HFFc6 (cell line): ENCODE results near the gene SAMD14. TPM values are rescaled to one million over a fixed set of nuclear protein-coding genes. Genes with fewer than 3 reads are reported as not detected.
A peak's percentile ranks its signal among the peaks of the same experiment; 100 is the strongest.

Experiments used
- DNase-seq: peaks from one replicate; pipeline ENCODE4 v3.0.0-alpha.2; 2018
- H3K27ac Mint-ChIP-seq: 2 replicates; pipeline ENCODE4 v1.8.0; 2020; ENCODE audit warnings: mild to moderate bottlenecking, mixed read lengths
- H3K27me3 Mint-ChIP-seq: 2 replicates; pipeline ENCODE4 v1.8.0; 2021; ENCODE audit warnings: mild to moderate bottlenecking, moderate library complexity, mixed read lengths; ENCODE audit not compliant: insufficient read depth
- H3K36me3 Mint-ChIP-seq: 2 replicates; pipeline ENCODE4 v1.8.0; 2021; ENCODE audit warnings: low read depth, mixed read lengths
- H3K4me1 Mint-ChIP-seq: 2 replicates; pipeline ENCODE4 v1.8.0; 2020; ENCODE audit warnings: low read depth, mixed read lengths
- H3K4me3 Mint-ChIP-seq: 2 replicates; pipeline ENCODE4 v1.8.0; 2020; ENCODE audit warnings: mild to moderate bottlenecking, moderate library complexity, mixed read lengths
- H3K9me3 Mint-ChIP-seq: 2 replicates; pipeline ENCODE4 v1.8.0; 2020; ENCODE audit warnings: mild to moderate bottlenecking, mixed read lengths
- total RNA-seq, 6 experiments: library from RNA; stranded (reverse); fragmentation: NEBNext Ultra II Directional; extraction: Animal tissue kit (Norgen Biotek cat#: 25700); gene quantifications; 2 replicates in 1 of 6; 3 replicates in 5 of 6; pipeline ENCODE4 v1.2.3, GENCODE V29; 2021
- TF ChIP-seq, protein P1 (sequence below): fragments of 200-600 bp; sonication (generic); IDR thresholded peaks from 2 replicates; pipeline ENCODE4 v1.5.0; 2021; ENCODE audit warnings: antibody characterized with exemption, mild to moderate bottlenecking

The SAMD14 gene
- total RNA-seq, 6 experiments from 2014 or later = 4.3 to 14.1 (median 11.4) TPM

DNA sequence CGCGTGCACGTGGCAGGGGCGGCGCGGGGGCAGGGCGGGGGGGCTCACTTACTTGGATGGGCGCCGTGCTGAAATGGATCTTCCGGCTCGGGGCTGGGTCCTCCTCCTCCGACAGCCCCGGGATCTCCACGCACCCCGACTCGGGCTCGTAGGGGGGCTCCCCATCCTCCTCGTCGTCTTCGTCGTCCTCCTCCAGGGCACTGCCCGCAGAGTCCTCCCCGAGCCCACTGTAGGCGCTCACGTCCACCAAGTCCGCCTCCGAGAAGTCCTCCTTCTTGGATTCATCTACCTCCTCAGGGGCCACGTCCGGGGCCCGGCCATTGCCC lies 19.1 kb upstream of the SAMD14 start:
- H3K9me3 Mint-ChIP-seq = no peaks in the 10 kb centered on the region
- no peak for DNase-seq
- H3K27ac Mint-ChIP-seq = peak overlapping the region; percentile 87

DNA sequence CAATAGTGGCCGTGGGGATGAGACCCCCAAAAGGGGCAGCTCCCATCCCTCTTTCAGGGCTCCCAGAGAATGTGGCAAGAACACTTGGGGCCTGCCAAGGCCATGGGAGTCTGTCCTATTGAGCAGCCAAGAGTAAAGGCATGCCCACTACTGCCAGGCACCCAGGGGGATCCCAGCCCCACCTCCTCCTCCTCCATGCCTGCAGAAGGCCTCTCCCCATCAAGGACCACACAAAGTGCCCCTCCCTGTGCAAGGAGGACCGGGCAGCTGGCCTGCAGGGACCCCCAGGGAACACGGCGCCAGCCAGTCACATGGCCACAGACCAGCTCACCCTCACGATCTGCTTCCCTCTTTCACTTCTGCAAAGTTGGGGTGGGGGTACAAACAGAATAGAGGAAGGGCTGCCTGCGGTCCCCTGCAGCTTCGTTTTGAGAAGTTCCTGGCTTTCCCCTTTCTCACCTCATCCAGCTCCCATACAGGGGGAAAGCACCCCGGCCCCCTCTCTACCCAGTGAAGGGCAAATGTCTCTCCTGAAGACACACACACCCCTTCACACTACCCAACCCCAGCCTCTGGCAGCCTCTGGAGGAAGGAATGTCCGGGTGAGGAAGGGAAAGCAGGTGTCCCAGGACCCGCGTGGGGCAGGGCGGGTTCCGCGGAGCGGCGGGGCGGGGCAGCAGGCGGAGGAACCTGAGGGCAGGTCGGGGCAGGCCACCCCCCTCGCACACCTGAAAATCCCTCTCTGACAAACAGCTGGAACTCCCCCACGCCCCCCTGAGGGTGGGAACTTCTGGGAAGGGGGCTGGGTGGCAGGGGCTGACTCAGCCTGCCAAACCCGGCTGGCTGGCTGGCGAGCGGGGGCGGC lies 18.5 kb upstream of the SAMD14 start:
- H3K27me3 Mint-ChIP-seq = peaks cover 2% of the 10 kb centered on the region
- no peak for DNase-seq
- H3K27ac Mint-ChIP-seq = peak overlapping the region; percentile 88
- H3K4me1 Mint-ChIP-seq = peaks cover 56% of the 10 kb centered on the region
- H3K36me3 Mint-ChIP-seq = peaks cover 8% of the 10 kb centered on the region; the same call in 1 of the 2 replicates
- no peaks in the 10 kb centered on the region for H3K9me3 Mint-ChIP-seq
- TF ChIP-seq, protein P1, sequence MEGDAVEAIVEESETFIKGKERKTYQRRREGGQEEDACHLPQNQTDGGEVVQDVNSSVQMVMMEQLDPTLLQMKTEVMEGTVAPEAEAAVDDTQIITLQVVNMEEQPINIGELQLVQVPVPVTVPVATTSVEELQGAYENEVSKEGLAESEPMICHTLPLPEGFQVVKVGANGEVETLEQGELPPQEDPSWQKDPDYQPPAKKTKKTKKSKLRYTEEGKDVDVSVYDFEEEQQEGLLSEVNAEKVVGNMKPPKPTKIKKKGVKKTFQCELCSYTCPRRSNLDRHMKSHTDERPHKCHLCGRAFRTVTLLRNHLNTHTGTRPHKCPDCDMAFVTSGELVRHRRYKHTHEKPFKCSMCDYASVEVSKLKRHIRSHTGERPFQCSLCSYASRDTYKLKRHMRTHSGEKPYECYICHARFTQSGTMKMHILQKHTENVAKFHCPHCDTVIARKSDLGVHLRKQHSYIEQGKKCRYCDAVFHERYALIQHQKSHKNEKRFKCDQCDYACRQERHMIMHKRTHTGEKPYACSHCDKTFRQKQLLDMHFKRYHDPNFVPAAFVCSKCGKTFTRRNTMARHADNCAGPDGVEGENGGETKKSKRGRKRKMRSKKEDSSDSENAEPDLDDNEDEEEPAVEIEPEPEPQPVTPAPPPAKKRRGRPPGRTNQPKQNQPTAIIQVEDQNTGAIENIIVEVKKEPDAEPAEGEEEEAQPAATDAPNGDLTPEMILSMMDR = peak; percentile 53
- H3K4me3 Mint-ChIP-seq = peak overlapping the region; percentile 94

More for the DNA sequence above, 19.1 kb upstream of the SAMD14 start:
- TF ChIP-seq, protein P1 = no peak
- Mint-ChIP-seq H3K4me3 (peak overlapping the region; percentile 94), H3K27me3 (peaks cover 2% of the 10 kb centered on the region), H3K36me3 (peaks cover 6% of the 10 kb centered on the region; the same call in 1 of the 2 replicates), H3K4me1 (peaks cover 55% of the 10 kb centered on the region)

DNA sequence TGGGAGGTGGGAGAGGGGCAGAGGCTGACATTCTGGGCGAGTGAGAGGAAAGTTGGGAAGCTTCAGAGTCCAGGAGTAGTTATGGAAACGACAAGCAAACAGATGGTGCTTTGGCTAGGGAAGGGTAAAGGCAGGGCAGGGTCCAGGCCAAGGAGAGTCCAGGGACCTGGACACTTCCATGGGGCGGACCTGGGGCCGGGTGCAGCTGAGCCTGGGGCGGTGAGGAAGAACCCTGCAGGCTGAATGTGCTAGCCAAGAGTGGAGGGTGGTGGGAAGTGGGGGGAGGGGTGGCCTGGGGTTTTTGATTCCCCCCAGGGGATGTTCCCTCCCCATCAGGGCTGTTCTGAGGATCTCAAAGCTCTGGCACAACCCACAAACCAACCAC lies 17.9 kb upstream of the SAMD14 start:
- Mint-ChIP-seq H3K36me3 (peaks cover 12% of the 10 kb centered on the region), H3K4me3 (peak overlapping the region; percentile 94), H3K27ac (peak overlapping the region; percentile 88), H3K27me3 (peaks cover 2% of the 10 kb centered on the region), H3K9me3 (no peaks in the 10 kb centered on the region), H3K4me1 (peaks cover 56% of the 10 kb centered on the region)
- no peak for DNase-seq
- TF ChIP-seq, protein P1 = no peak

DNA sequence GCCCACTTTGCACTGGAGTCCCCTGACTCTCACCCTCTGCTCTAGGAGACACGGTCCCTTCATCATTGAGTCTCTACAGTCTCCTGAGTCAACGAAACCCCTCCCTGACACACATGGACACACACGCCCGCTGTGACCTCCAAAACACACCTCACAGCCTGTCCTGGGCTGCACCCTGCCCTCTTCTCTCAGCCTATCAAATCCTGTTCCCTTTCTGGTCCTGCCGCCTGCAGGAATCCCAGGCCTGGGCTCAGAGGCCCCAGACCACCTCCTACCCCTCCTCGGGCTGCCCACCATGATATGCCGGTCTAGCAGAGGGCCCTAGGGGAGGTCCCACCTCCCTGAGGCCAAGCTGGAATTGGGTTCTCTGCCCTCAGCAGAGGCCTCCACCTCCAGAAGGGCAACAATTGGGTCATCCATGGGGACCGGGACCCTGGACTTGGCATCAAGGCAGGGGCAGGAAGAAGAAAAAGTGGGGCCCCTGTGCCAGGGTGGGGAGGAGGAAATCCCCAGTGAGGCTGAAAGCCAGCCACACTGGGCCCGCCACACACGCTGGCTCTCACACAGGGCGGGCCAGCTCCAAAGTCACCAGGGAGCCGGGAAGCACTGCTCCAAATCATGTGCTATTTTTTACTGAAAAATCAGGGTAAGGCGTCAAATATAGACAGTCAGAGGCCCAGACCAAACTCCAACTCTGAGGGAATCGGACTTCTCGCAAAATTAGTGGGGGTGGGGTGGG lies 17.1 kb upstream of the SAMD14 start:
- H3K9me3 Mint-ChIP-seq = no peaks in the 10 kb centered on the region
- H3K4me1 Mint-ChIP-seq = peaks cover 50% of the 10 kb centered on the region
- peaks cover 20% of the 10 kb centered on the region for H3K36me3 Mint-ChIP-seq
- DNase-seq = no peak
- TF ChIP-seq, protein P1 = no peak
- H3K27ac Mint-ChIP-seq = peak overlapping the region; percentile 88
- peaks cover 2% of the 10 kb centered on the region for H3K27me3 Mint-ChIP-seq
- peak overlapping the region; percentile 94 for H3K4me3 Mint-ChIP-seq

DNA sequence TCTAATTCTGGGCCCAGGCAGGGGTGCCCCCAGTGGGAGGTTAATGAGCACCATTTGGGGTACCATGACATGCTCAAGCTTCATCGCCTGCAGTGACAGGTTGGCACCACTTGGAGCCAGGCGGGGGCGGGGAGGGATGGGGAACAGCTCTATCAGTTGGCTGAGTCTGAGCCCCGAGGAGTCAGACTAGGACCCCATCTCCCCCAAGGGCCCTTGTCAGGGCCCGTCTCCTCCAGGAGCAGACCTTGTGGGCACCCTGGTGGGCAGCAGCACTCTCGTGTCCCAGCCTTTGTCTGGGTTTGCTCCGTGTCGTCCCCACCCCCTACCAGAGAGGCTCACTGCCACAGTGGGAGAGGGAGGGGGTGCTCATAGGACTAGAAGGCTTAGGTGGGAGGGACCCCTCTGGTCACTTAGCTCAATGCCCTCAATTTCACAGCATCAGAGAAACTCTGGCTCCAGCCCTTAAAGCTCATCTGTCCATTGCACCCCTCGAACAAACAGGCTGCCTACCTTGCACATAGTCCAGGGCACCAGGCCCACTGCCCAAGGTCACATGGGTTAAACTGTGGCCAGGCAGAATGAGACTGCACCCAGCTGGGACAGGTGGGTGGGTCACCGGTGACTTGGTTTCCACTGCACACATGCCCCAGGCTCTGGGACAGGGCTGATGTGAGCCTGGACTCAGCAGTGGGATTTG lies 16.4 kb upstream of the SAMD14 start:
- no peak for DNase-seq
- TF ChIP-seq, protein P1 = peak; percentile 51
- Mint-ChIP-seq H3K27ac (peak overlapping the region; percentile 88), H3K9me3 (no peaks in the 10 kb centered on the region), H3K27me3 (peaks cover 2% of the 10 kb centered on the region), H3K4me3 (peak overlapping the region; percentile 94), H3K36me3 (peaks cover 27% of the 10 kb centered on the region), H3K4me1 (peaks cover 48% of the 10 kb centered on the region)
